Measurements from ENCODE around the gene ROCK2. TPM values are rescaled to one million over a fixed set of nuclear protein-coding genes. Genes with fewer than 3 reads are reported as not detected.

ROCK2 gene
- polyA plus RNA-seq, 1 of the 3 experiments (the other 2 are of a cell fraction) = 4.2 TPM

DNA sequence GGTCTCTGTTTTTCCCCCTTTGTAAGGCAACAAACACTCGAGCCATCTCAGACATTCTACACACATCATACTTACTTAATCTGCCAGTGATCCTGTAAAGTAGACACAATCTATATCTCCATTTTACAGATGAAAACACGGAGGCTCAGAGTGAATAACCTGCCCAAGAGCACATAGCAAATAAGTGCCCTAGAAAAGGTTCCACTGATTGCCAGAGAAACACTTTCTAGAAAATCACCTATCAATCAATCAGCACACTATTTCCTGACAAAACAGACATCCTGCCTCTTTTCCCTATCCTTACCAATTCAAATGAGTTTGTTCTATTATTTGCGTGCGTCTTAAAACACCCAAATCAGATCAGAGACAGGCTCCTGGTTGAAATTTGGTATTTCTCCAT, 165.2 kb downstream of the ROCK2 start:
- DNase-seq = no peak
- Histone ChIP-seq H3K27me3 (ENCODE audit: insufficient read depth) (no peaks in the 10 kb centered on the region), H3K4me1 (ENCODE audit: control insufficient read depth in 1 of 2, insufficient read depth in 2 of 2, low read depth in 1 of 2, low read length in 1 of 2) (peaks cover 5 to 12% of the 10 kb centered on the region in 2 experiments; a peak in 2 of 4 replicates), H3K27ac (ENCODE audit: low read depth in 2 of 2, low read length in 1 of 2) (no peak overlapping the region), H3K9ac (no peak overlapping the region), H3F3A (replicated peaks; ENCODE audit: insufficient read depth) (peaks cover 31% of the 10 kb centered on the region), H3K36me3 (replicated peaks in 1 of 2; ENCODE audit: control insufficient read depth in 1 of 2, insufficient read depth in 2 of 2, low read length in 1 of 2) (peaks cover 35 to 38% of the 10 kb centered on the region in 2 experiments), H3K9me3 (no peaks in the 10 kb centered on the region), H3K9me2 (no peaks in the 10 kb centered on the region), H3K4me3 (ENCODE audit: low read depth in 2 of 2, low read length in 1 of 2) (no peak overlapping the region), H3K4me2 (no peak overlapping the region), H2AFZ (ENCODE audit: low read depth) (no peak overlapping the region), H4K20me1 (ENCODE audit: insufficient read depth) (no peaks in the 10 kb centered on the region), H3K79me2 (ENCODE audit: insufficient read depth) (no peaks in the 10 kb centered on the region; the same call in 1 of the 2 replicates)
- ChIA-PET CTCF (interaction anchor here (1.1 kb wide), 1 partner anchor 16 kb away, joined by 4 read pairs; no protein-coding TSS in a partner anchor), POLR2A (no interaction called here)
- WGBS (ENCODE audit: low lambda C conversion rate) = 88% methylated on average over 4 of the region's 4 CpGs
- 0 out of 2 replicates have a peak, but pooled peaks have one; percentile 21 for TF ChIP-seq POLR2AphosphoS5 (IDR thresholded peaks at IDR 0.05; ENCODE audit: low read depth, low read length)
- TF ChIP-seq, protein P1, sequence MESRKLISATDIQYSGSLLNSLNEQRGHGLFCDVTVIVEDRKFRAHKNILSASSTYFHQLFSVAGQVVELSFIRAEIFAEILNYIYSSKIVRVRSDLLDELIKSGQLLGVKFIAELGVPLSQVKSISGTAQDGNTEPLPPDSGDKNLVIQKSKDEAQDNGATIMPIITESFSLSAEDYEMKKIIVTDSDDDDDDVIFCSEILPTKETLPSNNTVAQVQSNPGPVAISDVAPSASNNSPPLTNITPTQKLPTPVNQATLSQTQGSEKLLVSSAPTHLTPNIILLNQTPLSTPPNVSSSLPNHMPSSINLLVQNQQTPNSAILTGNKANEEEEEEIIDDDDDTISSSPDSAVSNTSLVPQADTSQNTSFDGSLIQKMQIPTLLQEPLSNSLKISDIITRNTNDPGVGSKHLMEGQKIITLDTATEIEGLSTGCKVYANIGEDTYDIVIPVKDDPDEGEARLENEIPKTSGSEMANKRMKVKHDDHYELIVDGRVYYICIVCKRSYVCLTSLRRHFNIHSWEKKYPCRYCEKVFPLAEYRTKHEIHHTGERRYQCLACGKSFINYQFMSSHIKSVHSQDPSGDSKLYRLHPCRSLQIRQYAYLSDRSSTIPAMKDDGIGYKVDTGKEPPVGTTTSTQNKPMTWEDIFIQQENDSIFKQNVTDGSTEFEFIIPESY (IDR thresholded peaks at IDR 0.05; ENCODE audit: borderline replicate concordance, low read depth) = no peak

DNA sequence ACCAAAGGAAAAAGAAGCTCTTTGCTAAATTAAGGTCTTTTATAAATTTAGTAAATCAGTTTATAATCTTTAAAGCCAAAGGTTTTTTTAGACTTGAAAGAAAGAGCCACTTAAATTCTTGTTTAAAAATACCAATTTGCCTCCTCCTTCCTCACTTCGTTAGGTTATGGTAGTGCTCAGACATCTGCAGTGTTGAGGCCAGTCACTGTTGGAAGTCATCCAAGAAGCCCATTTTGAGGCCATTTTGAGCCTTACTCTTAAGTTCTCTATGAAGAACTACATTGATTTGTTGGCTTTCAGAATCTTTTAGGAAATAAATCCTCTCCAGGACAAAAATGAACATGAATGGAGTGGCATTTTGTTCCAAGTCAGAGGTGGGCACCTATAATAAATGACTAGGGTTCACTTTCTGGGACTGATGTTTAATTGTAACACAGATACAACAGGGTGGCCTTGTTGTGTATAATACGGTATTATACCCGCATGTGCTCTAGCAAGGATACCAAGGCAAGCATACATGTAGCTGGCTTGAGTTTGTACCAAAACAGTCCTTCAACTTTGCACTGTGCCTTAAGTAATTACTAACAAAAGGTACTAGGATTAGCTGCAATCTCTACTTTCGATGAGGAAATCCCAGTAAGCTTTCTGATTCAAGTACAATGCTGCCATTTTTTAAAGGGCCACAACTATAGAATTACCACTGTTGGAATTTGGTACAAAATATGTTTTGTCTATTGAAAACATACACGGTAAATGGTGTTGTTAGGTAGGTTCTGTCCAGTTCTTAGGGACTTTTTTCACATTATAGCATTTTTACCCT, 166.4 kb downstream of the ROCK2 start:
- Histone ChIP-seq H3F3A (replicated peaks; ENCODE audit: insufficient read depth) (peaks cover 22% of the 10 kb centered on the region), H3K4me1 (ENCODE audit: control insufficient read depth in 1 of 2, insufficient read depth in 2 of 2, low read depth in 1 of 2, low read length in 1 of 2) (peaks cover 5 to 12% of the 10 kb centered on the region in 2 experiments; a peak in 2 of 4 replicates), H2AFZ (ENCODE audit: low read depth) (no peak overlapping the region), H3K4me3 (ENCODE audit: low read depth in 2 of 2, low read length in 1 of 2) (no peak overlapping the region), H3K4me2 (no peak overlapping the region), H3K27me3 (ENCODE audit: insufficient read depth) (no peaks in the 10 kb centered on the region), H3K9ac (no peak overlapping the region), H4K20me1 (ENCODE audit: insufficient read depth) (no peaks in the 10 kb centered on the region), H3K9me2 (no peaks in the 10 kb centered on the region), H3K36me3 (replicated peaks in 1 of 2; ENCODE audit: control insufficient read depth in 1 of 2, insufficient read depth in 2 of 2, low read length in 1 of 2) (peaks cover 29 to 37% of the 10 kb centered on the region in 2 experiments), H3K9me3 (no peaks in the 10 kb centered on the region), H3K27ac (ENCODE audit: low read depth in 2 of 2, low read length in 1 of 2) (peak overlapping the region; percentile 36 to 58; a peak in 3 of 4 replicates), H3K79me2 (ENCODE audit: insufficient read depth) (no peaks in the 10 kb centered on the region; the same call in 1 of the 2 replicates)
- TF ChIP-seq NFIC (IDR thresholded peaks at IDR 0.05; ENCODE audit: borderline replicate concordance) (peak; percentile 56; the same call in 1 of the 2 replicates), FOSL2 (IDR thresholded peaks at IDR 0.05; ENCODE audit: borderline replicate concordance, low read depth) (no peak)
- 67% methylated on average over 5 of the region's 5 CpGs for WGBS (ENCODE audit: low lambda C conversion rate)
- DNase-seq = peak; percentile 50
- ChIA-PET POLR2A (no interaction called here), CTCF (interaction anchor here (1.2 to 2.2 kb wide), 3 partner anchors 45 to 234 kb away, joined by 4 to 10 read pairs (median 6); a partner anchor contains a TSS)

DNA sequence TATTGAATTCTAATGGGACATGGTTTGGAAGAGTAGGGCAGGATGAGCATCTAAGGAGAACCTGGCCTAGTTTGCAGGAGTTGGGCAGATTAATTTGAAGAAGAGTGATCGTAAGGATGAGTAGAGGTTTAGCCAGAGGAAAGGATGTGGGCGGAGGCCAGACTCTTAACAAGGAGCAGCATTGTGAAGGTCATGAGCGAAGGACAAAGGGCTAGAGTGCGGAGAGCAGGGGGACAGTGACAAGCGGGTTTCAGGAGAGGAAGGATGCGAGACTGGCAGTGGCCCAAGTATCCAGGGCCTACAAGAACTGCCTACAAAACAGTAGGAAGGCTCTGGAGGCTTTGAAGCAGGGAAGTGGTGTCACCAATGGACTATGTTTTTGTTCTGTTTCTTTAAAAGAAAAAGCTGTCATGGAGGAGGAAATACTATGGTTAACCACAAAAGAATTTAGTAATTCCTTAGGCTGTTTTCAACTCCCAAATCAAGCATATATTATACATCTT, 169.1 kb downstream of the ROCK2 start:
- Histone ChIP-seq H2AFZ (ENCODE audit: low read depth) (no peak overlapping the region), H3K4me3 (ENCODE audit: low read depth in 2 of 2, low read length in 1 of 2) (no peak overlapping the region), H3K36me3 (replicated peaks in 1 of 2; ENCODE audit: control insufficient read depth in 1 of 2, insufficient read depth in 2 of 2, low read length in 1 of 2) (peaks cover 14 to 29% of the 10 kb centered on the region in 2 experiments), H3K9me2 (no peaks in the 10 kb centered on the region), H3K27ac (ENCODE audit: low read depth in 2 of 2, low read length in 1 of 2) (peak overlapping the region in 1 of 2 experiments; percentile 63; a peak in 2 of 4 replicates), H3K79me2 (ENCODE audit: insufficient read depth) (no peaks in the 10 kb centered on the region; the same call in 1 of the 2 replicates), H3K9me3 (no peaks in the 10 kb centered on the region), H3F3A (replicated peaks; ENCODE audit: insufficient read depth) (peaks cover 20% of the 10 kb centered on the region), H4K20me1 (ENCODE audit: insufficient read depth) (no peaks in the 10 kb centered on the region), H3K4me1 (ENCODE audit: control insufficient read depth in 1 of 2, insufficient read depth in 2 of 2, low read depth in 1 of 2, low read length in 1 of 2) (peaks cover 5 to 12% of the 10 kb centered on the region in 2 experiments; a peak in 2 of 4 replicates), H3K9ac (no peak overlapping the region), H3K27me3 (ENCODE audit: insufficient read depth) (no peaks in the 10 kb centered on the region), H3K4me2 (peak overlapping the region; percentile 4; the same call in 1 of the 2 replicates)
- ChIA-PET CTCF (interaction anchor here (0.5 to 2.5 kb wide), 3 partner anchors 13 to 341 kb away, joined by 3 to 8 read pairs (median 3); a partner anchor contains a TSS), POLR2A (interaction anchor here (0.6 kb wide), 1 partner anchor 22 kb away, joined by 3 read pairs; no protein-coding TSS in a partner anchor)
- WGBS (ENCODE audit: low lambda C conversion rate) = 89% methylated on average over 6 of the region's 6 CpGs
- no peak for DNase-seq
- TF ChIP-seq, protein P2, sequence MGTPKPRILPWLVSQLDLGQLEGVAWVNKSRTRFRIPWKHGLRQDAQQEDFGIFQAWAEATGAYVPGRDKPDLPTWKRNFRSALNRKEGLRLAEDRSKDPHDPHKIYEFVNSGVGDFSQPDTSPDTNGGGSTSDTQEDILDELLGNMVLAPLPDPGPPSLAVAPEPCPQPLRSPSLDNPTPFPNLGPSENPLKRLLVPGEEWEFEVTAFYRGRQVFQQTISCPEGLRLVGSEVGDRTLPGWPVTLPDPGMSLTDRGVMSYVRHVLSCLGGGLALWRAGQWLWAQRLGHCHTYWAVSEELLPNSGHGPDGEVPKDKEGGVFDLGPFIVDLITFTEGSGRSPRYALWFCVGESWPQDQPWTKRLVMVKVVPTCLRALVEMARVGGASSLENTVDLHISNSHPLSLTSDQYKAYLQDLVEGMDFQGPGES (IDR thresholded peaks at IDR 0.05; ENCODE audit: low read depth, low read length) = no peak
- TF ChIP-seq, protein P3, sequence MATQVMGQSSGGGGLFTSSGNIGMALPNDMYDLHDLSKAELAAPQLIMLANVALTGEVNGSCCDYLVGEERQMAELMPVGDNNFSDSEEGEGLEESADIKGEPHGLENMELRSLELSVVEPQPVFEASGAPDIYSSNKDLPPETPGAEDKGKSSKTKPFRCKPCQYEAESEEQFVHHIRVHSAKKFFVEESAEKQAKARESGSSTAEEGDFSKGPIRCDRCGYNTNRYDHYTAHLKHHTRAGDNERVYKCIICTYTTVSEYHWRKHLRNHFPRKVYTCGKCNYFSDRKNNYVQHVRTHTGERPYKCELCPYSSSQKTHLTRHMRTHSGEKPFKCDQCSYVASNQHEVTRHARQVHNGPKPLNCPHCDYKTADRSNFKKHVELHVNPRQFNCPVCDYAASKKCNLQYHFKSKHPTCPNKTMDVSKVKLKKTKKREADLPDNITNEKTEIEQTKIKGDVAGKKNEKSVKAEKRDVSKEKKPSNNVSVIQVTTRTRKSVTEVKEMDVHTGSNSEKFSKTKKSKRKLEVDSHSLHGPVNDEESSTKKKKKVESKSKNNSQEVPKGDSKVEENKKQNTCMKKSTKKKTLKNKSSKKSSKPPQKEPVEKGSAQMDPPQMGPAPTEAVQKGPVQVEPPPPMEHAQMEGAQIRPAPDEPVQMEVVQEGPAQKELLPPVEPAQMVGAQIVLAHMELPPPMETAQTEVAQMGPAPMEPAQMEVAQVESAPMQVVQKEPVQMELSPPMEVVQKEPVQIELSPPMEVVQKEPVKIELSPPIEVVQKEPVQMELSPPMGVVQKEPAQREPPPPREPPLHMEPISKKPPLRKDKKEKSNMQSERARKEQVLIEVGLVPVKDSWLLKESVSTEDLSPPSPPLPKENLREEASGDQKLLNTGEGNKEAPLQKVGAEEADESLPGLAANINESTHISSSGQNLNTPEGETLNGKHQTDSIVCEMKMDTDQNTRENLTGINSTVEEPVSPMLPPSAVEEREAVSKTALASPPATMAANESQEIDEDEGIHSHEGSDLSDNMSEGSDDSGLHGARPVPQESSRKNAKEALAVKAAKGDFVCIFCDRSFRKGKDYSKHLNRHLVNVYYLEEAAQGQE (IDR thresholded peaks at IDR 0.05; ENCODE audit: low read depth, low read length) = no peak
- TF ChIP-seq, protein P4, sequence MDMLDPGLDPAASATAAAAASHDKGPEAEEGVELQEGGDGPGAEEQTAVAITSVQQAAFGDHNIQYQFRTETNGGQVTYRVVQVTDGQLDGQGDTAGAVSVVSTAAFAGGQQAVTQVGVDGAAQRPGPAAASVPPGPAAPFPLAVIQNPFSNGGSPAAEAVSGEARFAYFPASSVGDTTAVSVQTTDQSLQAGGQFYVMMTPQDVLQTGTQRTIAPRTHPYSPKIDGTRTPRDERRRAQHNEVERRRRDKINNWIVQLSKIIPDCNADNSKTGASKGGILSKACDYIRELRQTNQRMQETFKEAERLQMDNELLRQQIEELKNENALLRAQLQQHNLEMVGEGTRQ (IDR thresholded peaks at IDR 0.05; ENCODE audit: borderline replicate concordance, low read depth, low read length) = no peak
- TF ChIP-seq TAF1 (IDR thresholded peaks at IDR 0.05; ENCODE audit: borderline replicate concordance, low read depth, low read length) (no peak), TCF12 (IDR thresholded peaks at IDR 0.05) (peak; percentile 56; the same call in 1 of the 2 replicates), FOXM1 (IDR thresholded peaks at IDR 0.05; ENCODE audit: low read depth) (no peak)

All from SK-N-SH (cell line).